ENCODE data around the gene CERS3. TPM values are rescaled to one million over a fixed set of nuclear protein-coding genes. Genes with fewer than 3 reads are reported as not detected.

CERS3 gene
- total RNA-seq, 2 experiments from 2014 or later = 1.3 to 1.8 TPM

DNA sequence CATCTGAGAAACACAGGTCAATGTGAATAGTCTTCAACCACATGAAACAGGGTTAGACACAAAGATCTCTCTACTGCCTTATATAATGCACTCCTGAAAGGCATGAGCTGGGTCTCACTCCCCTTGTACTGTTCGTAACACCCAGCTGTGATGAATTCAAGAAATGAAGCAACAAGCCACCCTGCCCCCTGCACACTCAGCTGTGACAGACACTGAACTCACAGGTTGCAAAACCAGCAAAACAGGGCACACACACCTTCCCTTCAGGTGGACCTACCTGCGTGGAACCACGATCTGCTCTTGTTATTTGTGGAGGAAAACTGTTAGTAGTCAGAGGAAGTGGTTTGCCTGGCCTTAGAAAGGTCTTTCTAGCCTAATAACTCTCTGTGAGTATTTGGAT, 64.5 kb downstream of the CERS3 start:
- Histone ChIP-seq H3K27ac (ENCODE audit: low read depth in 1 of 2, low read length in 2 of 2) (no peak overlapping the region), H3K4me1 (ENCODE audit: insufficient read depth, low read length) (peaks cover 9% of the 10 kb centered on the region), H3K36me3 (ENCODE audit: insufficient read depth, low read length) (peaks cover 1% of the 10 kb centered on the region), H3K27me3 (ENCODE audit: control insufficient read depth in 1 of 2, insufficient read depth in 2 of 2, low read length in 2 of 2) (no peaks in the 10 kb centered on the region), H3K4me3 (ENCODE audit: low read length) (no peak overlapping the region), H3K9me3 (ENCODE audit: control insufficient read depth in 1 of 2, insufficient read depth in 1 of 2, low read length in 2 of 2) (no peaks in the 10 kb centered on the region)
- peaks cover 12% of the 10 kb centered on the region for H3K36me3 Mint-ChIP-seq (ENCODE audit: low read depth)
- intact Hi-C loops (cut with DNase I, micrococcal nuclease) = no loop called here
- no peak overlapping the region for H3K4me3 Mint-ChIP-seq
- H3K27ac Mint-ChIP-seq = no peak overlapping the region
- TF ChIP-seq CTCF (IDR thresholded peaks at IDR 0.05) = no peak
- POLR2A ChIA-PET = no interaction called here
- CTCF ChIA-PET = no interaction called here
- DNase-seq (no peak), ATAC-seq (ENCODE audit: poor library complexity) (no peak)
- H3K9me3 Mint-ChIP-seq = peaks cover 4% of the 10 kb centered on the region
- peaks cover 20% of the 10 kb centered on the region for H3K4me1 Mint-ChIP-seq (ENCODE audit: low read depth)
- no peaks in the 10 kb centered on the region for H3K27me3 Mint-ChIP-seq

DNA sequence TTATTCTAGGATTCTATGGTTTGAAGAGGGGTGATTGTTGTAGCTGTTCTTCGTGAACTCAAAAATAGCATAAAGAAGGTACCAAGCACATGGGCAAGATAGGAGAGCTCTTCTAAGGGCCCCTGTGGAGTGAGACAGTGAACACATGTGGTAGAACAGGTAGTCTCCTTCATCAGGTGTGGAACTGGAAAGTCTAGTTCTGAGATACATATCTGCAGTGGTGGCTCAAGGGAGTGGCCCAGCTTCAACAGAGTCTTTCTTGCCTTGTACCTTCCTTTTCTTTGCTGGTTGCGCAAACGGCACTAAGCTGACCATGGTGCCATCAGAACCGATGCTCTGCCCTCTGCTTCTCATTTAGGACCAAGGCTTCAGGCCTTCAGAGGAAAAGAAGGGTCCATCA, 65.2 kb downstream of the CERS3 start:
- no peaks in the 10 kb centered on the region for H3K27me3 ChIP-seq (ENCODE audit: control insufficient read depth in 1 of 2, insufficient read depth in 2 of 2, low read length in 2 of 2)
- no peak overlapping the region for H3K27ac ChIP-seq (ENCODE audit: low read depth in 1 of 2, low read length in 2 of 2)
- intact Hi-C loops (cut with DNase I, micrococcal nuclease) = no loop called here
- Mint-ChIP-seq H3K27me3 (no peaks in the 10 kb centered on the region), H3K4me1 (ENCODE audit: low read depth) (peaks cover 20% of the 10 kb centered on the region), H3K9me3 (peaks cover 4% of the 10 kb centered on the region), H3K27ac (no peak overlapping the region), H3K36me3 (ENCODE audit: low read depth) (peaks cover 6% of the 10 kb centered on the region), H3K4me3 (no peak overlapping the region)
- no peaks in the 10 kb centered on the region for H3K36me3 ChIP-seq (ENCODE audit: insufficient read depth, low read length)
- DNase-seq = no peak
- TF ChIP-seq CTCF (IDR thresholded peaks at IDR 0.05) = no peak
- no peak overlapping the region for H3K4me3 ChIP-seq (ENCODE audit: low read length)
- no peak for ATAC-seq (ENCODE audit: poor library complexity)
- ChIA-PET CTCF (no interaction called here), POLR2A (no interaction called here)
- H3K9me3 ChIP-seq (ENCODE audit: control insufficient read depth in 1 of 2, insufficient read depth in 1 of 2, low read length in 2 of 2) = no peaks in the 10 kb centered on the region
- H3K4me1 ChIP-seq (ENCODE audit: insufficient read depth, low read length) = peaks cover 9% of the 10 kb centered on the region

GRCh38 chr15:100461049-100461448, 67.7 kb downstream of the CERS3 start:
- peaks cover 6% of the 10 kb centered on the region for H3K36me3 Mint-ChIP-seq (ENCODE audit: low read depth)
- no peak for TF ChIP-seq CTCF (IDR thresholded peaks at IDR 0.05)
- H3K4me3 ChIP-seq (ENCODE audit: low read length) = no peak overlapping the region
- H3K4me1 Mint-ChIP-seq (ENCODE audit: low read depth) = peaks cover 20% of the 10 kb centered on the region
- peaks cover 9% of the 10 kb centered on the region for H3K4me1 ChIP-seq (ENCODE audit: insufficient read depth, low read length)
- POLR2A ChIA-PET = no interaction called here
- no peaks in the 10 kb centered on the region for H3K27me3 Mint-ChIP-seq
- no peaks in the 10 kb centered on the region for H3K36me3 ChIP-seq (ENCODE audit: insufficient read depth, low read length)
- no peaks in the 10 kb centered on the region for H3K27me3 ChIP-seq (ENCODE audit: control insufficient read depth in 1 of 2, insufficient read depth in 2 of 2, low read length in 2 of 2)
- H3K9me3 Mint-ChIP-seq = peaks cover 4% of the 10 kb centered on the region
- no peak for ATAC-seq (ENCODE audit: poor library complexity)
- no peak overlapping the region for H3K27ac ChIP-seq (ENCODE audit: low read depth in 1 of 2, low read length in 2 of 2)
- intact Hi-C loops (cut with DNase I, micrococcal nuclease) = no loop called here
- no peaks in the 10 kb centered on the region for H3K9me3 ChIP-seq (ENCODE audit: control insufficient read depth in 1 of 2, insufficient read depth in 1 of 2, low read length in 2 of 2)
- no peak overlapping the region for H3K27ac Mint-ChIP-seq
- H3K4me3 Mint-ChIP-seq = no peak overlapping the region
- no peak for DNase-seq
- CTCF ChIA-PET = no interaction called here
